Urothelium cell line (cell line): ENCODE results near the gene CSTF1.
A peak's percentile ranks its signal among the peaks of the same experiment; 100 is the strongest.
"Not testable (repeated sequence)": the region's sequence is repeated elsewhere in the genome, so short reads cannot be mapped to it uniquely, and the experiment has no call there.

ENCODE experiments used
- DNase-seq: peaks from one replicate; pipeline ENCODE4 v3.0.0; 2011; ENCODE audit warnings: low spot score, mixed read lengths
- FAIRE-seq: peaks from 2 replicates; lab custom pipeline; 2011; peaks lifted over from hg19 to GRCh38; lab: Jason Lieb, UNC

Gene CSTF1

DNA sequence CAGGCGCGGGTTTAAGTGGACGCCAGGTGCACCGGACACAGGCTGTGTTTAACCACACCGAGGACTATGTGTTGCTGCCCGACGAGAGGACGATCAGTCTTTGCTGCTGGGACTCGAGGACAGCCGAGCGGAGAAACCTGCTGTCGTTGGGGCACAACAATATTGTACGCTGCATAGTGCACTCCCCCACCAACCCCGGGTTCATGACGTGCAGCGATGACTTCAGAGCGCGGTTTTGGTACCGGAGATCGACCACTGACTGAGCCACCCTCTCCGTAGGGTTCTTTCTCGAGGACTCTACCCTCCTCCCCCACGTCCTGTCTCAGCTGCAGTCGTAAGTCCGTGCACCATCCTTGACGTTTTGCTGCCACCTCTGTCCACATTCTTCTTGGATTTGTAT, 11.0 kb downstream of the CSTF1 start:
- FAIRE-seq (no peak), DNase-seq (no peak)

DNA sequence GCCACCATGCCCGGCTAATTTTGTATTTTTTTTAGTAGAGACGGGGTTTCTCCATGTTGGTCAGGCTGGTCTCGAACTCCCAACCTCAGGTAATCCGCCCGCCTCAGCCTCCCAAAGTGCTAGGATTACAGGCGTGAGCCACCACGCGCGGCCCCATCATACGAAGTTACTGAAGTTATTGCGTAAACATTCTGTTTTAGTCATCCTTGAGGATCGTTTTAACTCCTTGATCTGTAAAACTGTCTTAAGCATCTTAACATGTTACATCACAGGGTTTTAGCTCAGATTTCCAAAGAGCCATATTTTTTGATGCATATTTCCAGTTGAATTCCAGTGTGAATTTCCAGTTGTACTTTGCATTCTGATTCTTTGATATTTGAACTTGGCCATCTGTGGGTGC, 12.9 kb downstream of the CSTF1 start:
- not testable (repeated sequence) for DNase-seq, FAIRE-seq

- DNase-seq (no peak), FAIRE-seq (no peak)
Measured at GRCh38 chr20:56406910-56407309, 14.5 kb downstream of the CSTF1 start.

DNA sequence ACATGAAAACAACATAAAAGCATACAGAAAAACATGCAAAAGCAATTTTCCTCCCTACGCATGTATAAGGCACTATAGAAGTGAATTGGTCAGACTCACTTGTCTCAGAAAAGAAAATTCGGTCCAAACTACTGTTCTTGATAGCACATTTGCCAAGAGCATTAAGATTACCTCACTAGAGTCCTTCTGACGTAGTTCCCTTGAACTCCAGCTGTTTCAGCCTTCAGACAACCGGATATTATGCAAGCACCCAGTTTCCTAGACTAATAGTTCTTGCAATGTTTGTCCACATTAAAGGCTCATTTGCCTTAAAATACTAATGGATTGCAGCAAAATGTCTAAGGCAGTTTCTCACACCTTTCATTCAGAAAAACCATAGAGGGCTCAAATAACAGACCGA, 17.1 kb downstream of the CSTF1 start:
- FAIRE-seq: no peak
- no peak for DNase-seq

- no peak for DNase-seq
- no peak for FAIRE-seq
Measured at GRCh38 chr20:56409956-56410355, 17.5 kb downstream of the CSTF1 start.

GRCh38 chr20:56411287-56411686, 18.8 kb downstream of the CSTF1 start:
- DNase-seq, FAIRE-seq: not testable (repeated sequence)

DNA sequence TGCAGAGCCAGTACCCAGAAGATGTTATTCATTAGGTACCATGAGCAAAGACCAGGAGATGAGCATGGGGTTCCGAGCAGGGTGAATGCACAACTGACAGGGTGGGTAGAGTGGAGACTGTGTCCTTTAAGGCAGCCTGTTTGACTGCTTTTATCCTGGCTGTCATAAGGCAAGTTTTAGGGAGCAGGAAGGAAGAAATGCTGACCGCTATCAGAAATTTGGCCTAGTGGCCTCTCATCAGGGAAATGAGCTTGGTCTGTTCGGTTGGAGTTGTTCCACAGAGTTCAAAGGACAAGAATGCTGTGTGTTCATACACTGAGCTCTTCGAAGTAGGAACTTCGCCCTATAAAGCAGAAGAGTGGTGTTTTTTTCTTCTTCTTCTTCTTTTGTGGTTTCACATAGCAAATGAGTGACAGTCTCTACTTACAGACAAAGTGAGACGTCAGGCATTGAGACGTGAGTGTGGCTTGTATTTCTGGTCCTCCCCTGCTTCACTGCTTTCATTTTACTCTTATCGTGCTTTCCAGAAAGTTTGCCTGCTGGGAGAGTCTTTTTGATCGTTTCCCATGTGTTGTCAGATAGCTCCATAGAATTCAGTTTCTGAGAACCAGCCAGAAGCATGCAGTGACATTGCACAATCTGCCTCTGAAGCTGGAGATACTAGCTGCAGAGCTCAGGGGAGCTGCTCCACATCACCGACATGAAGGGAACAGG, 19.5 kb downstream of the CSTF1 start, which contains the start of gene CASS4:
Gene CASS4, plus strand, starts transcription at position 502 of the 714 bp plus-strand sequence. Its CDS starts 199 bp downstream, at position 701.
- DNase-seq (no peak), FAIRE-seq (no peak)

- no peak for FAIRE-seq
Measured at GRCh38 chr20:56412473-56412790, 20.0 kb downstream of the CSTF1 start.

DNA sequence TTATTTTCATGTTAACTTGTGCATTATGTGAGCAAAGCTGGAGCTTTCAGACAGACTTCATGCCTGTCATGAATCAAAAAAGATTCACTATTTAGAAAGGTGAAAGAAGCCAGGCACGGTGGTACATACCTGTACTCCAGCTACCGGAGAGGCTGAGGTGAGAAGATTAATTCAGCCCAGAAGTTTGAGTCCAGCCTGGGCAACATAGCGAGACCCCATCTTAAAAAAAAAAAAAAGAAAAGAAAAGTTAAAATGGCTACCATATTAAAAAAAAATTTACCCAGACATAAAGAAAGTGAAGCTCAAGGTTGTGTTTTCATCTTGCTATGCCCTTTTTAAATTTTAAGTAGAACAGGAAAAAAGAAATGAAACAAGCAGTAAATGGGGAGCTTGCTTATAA, 20.5 kb downstream of the CSTF1 start:
- FAIRE-seq: no peak

More at GRCh38 chr20:56412473-56412790, 20.0 kb downstream of the CSTF1 start:
- DNase-seq: no peak

DNA sequence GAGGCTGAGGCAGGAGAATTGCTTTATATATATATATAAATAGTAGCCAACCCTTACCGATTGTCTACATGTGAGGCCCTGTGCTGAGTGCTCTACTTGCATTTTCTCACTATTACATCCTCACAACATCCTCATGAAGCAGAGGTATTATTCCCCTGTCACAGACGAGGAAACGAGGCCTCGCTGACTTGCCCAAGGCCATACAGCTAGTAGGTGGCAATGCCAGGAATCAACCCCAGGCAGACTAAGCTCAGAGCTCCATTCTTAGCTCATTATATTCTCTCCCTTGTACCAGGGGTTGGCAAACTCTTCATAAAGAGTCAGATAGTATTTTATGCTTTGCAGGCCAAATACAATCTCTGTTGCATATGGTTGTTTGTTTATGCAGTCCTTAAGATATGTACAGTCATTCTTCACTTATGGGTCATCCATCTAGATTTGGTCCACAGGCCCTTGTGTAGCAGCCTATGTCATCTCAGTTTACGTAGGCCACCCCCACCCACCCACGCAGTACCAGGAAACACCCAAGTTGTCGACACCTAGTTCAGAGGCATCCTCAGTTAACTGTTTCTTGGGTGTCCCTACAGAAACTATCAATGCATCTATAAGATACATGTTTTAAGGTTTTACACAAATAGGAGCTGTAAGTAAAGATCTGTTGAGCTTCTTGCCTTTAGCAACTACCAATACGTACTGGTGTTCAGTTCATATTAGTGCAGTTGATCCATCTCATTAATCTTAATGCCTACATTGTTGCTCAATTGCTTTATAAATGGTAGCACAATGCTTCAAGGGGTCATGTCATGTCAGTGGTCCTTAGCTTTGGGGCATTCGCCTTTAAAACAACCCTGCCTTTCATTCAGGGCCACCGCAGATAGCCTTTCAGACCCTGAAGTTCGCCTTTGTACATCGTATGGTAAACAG, 22.7 kb downstream of the CSTF1 start:
- no peak for FAIRE-seq

More for the DNA sequence above, 20.5 kb downstream of the CSTF1 start:
- DNase-seq: no peak

DNA sequence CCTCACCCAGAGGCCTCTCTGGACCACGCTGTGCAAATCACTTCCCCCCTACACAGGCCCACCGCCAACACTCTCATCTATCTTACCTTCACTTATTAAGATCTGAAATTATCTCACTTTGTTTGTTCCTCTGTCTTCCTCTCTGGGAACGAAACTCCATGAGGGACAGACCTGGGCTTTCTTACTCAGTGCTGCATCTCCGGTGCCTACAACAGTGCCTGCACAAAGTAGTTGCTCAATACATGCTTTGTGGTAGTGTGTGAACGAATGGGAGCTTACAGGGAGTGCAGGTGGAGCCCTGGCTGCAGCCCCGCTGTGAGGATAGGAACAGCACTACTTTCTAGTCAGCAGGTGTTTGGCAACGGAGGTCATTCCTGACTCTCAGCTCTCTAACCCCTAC, 25.0 kb downstream of the CSTF1 start:
- FAIRE-seq (no peak), DNase-seq (no peak)

More for the DNA sequence above, 22.7 kb downstream of the CSTF1 start:
- no peak for DNase-seq

GRCh38 chr20:56417911-56418310, 25.5 kb downstream of the CSTF1 start:
- no peak for FAIRE-seq
- no peak for DNase-seq

GRCh38 chr20:56418385-56418861, 26.0 kb downstream of the CSTF1 start:
- FAIRE-seq (no peak), DNase-seq (no peak)

GRCh38 chr20:56420028-56420427, 27.6 kb downstream of the CSTF1 start:
- FAIRE-seq (no peak), DNase-seq (no peak)

GRCh38 chr20:56420940-56421688, 28.7 kb downstream of the CSTF1 start:
- FAIRE-seq: no peak

GRCh38 chr20:56422076-56422823, 29.8 kb downstream of the CSTF1 start:
- DNase-seq: peak; percentile 89
- FAIRE-seq: no peak

More at GRCh38 chr20:56420940-56421688, 28.7 kb downstream of the CSTF1 start:
- DNase-seq: no peak

- DNase-seq: peak; percentile 63
- FAIRE-seq: no peak
Measured at GRCh38 chr20:56422824-56423189, 30.4 kb downstream of the CSTF1 start.

- DNase-seq (no peak), FAIRE-seq (no peak)
Measured at GRCh38 chr20:56423211-56423610, 30.8 kb downstream of the CSTF1 start.

DNA sequence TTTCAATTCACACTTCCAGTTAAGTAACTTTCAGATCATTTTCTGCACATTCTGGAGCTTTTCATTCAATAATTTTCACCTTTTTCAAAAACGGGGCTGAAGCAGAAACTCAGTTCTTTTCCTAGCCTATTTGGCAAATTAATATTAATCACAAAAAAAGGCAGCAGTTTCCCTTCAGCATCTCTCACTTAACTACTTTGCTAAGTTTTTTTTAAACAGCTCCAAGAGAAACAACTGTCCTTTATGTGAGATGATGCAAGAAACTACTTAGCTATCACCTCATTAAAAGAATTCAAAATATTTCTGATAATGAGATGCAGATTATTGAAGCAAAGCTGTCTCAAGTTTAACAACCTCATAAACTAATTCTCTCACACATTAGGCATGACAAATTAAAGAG, 31.4 kb downstream of the CSTF1 start:
- DNase-seq: no peak
- FAIRE-seq: no peak

- FAIRE-seq: no peak
Measured at GRCh38 chr20:56424931-56425330, 32.5 kb downstream of the CSTF1 start.

More at GRCh38 chr20:56424931-56425330, 32.5 kb downstream of the CSTF1 start:
- DNase-seq: no peak
